Purkinje cell (primary cell): ENCODE results near the gene IRX5. TPM values are rescaled to one million over a fixed set of nuclear protein-coding genes. Genes with fewer than 3 reads are reported as not detected.

Experiments
- polyA plus RNA-seq: library from polyadenylated mRNA; unstranded; fragments of >200 nt; fragmentation: Nextera tagmentation; gene quantifications from 2 replicates; pipeline ENCODE4 v1.2.1, GENCODE V29; 2014

IRX5 gene
- polyA plus RNA-seq: 1.2 TPM in 2 replicates

GRCh38 chr16:54930005-54930868 is at the start of gene IRX5:
TSS of gene IRX5 (plus strand) at chr16:54930865. CDS start at chr16:54931199, 334 bp downstream.

